ENCODE data around the gene NAALADL1.

- TF ChIP-seq CTCF (conservative IDR thresholded peaks at IDR 0.05; ENCODE audit: low read length) (no peak), EZH2phosphoT487 (IDR thresholded peaks at IDR 0.05; ENCODE audit: borderline replicate concordance, low read depth, low read length) (no peak)
Measured at GRCh38 chr11:65089621-65090020, 31.3 kb upstream of the NAALADL1 start.
